HFF-Myc (cell line): ENCODE results near the gene ARSA.

Source experiments
- DNase-seq: peaks from one replicate; pipeline ENCODE4 v3.0.0-alpha.2; 2011; ENCODE audit warnings: low read depth; ENCODE audit errors: extremely low read depth
- H3K4me3 ChIP-seq: replicated peaks from 2 replicates; pipeline ENCODE4 v1.5.1; 2011; ENCODE audit warnings: low read depth, mild to moderate bottlenecking, control low read depth, low read length
- TF ChIP-seq, protein P1 (sequence below): IDR thresholded peaks from 2 replicates; pipeline ENCODE4 v1.5.1; 2012; ENCODE audit warnings: mild to moderate bottlenecking, low read depth, low read length, control low read depth; ENCODE audit errors: missing control alignments

ARSA gene

DNA sequence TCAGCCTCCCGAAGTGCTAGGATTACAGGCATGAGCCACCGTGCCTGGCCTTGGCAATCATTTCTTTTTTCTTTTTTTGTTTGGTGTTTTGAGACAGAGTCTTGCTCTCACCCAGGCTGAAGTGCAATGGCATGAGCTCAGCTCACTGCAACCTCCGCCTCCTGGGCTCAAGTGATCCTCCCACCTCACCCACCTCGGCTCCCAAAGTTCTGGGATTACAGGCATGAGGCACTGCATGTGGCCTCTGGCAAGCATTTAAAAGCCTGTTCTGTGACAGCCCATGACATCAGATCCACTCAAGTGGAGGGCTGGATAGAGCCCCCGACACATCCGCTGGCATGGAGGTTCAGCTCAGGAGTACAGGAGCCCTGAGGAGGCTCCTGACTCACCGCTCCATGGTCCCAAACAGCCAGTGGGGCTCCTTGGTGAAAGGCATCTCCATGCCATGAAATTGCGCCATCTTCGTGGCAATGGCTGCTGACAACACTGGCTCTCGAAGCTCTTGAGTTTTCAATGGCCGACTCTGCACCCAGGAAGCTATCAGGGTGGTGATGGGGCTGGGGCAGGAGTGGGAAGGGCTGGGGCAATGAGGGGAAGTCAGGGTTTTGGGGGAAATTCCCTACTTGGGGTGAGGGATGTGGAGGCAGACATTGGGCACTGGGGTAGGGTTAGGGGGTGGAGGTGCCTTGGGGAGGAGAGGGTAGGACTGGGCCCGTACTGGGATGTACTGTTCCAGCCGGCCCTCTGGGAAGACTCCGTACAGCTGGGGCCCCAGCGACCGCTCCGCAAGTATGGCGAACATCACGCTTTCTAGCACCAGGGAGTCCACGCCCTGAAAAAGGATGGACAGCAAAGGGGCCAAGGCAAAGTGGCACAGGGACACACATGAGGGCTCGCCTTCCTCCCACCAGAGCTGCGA lies 46.7 kb downstream of the ARSA start:
- no peak for DNase-seq
- TF ChIP-seq, protein P1, sequence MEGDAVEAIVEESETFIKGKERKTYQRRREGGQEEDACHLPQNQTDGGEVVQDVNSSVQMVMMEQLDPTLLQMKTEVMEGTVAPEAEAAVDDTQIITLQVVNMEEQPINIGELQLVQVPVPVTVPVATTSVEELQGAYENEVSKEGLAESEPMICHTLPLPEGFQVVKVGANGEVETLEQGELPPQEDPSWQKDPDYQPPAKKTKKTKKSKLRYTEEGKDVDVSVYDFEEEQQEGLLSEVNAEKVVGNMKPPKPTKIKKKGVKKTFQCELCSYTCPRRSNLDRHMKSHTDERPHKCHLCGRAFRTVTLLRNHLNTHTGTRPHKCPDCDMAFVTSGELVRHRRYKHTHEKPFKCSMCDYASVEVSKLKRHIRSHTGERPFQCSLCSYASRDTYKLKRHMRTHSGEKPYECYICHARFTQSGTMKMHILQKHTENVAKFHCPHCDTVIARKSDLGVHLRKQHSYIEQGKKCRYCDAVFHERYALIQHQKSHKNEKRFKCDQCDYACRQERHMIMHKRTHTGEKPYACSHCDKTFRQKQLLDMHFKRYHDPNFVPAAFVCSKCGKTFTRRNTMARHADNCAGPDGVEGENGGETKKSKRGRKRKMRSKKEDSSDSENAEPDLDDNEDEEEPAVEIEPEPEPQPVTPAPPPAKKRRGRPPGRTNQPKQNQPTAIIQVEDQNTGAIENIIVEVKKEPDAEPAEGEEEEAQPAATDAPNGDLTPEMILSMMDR, result no peak
- H3K4me3 ChIP-seq, result peak overlapping the region; percentile 62

DNA sequence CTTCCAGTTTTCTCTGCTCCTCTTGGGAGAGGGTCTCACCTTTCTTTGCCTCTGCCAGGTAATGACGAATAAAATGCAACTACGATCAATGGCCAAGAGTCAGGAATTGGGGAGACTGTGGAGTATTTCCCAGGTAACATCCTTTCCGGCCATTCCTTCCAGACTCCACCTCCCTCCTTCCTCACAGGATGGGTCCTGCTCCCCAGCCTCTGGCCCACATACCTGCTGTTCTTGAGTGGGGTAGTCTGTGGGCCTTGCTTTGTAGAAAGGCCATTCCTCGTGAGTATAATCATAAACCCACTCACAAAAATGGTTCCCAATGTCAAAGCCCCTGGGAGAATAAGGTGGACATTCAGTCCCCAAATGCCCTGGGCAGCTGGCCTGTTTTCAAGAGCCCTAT lies 48.2 kb downstream of the ARSA start:
- TF ChIP-seq, protein P1, result no peak
- no peak for DNase-seq
- H3K4me3 ChIP-seq, result no peak overlapping the region

DNA sequence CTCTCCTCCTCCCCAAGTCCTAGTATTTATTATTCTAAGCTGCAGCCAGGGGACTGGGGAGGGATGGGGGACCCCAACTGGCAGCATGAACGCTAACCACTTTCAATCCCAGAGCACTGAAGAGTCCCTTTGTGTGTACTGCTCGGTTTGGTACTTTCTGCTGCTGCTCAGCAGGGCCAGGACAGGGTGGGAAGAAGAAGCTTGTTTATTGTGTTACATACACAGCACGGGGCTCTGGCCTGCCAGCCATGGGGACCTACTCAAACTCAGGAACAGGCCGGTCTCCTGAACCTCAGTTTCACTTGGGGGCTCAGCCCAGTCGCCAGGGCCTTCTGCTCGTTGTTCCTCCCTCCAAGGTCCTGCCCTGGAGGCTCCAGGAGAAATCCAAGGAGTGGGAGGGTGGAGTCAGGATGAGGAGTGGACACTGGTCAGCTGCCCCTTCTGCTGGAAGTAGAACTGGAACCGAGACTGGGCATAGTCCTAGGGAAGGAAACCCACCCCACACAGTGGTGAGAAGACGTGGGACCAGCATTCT lies 49.1 kb downstream of the ARSA start:
- H3K4me3 ChIP-seq, result no peak overlapping the region
- DNase-seq, result no peak
- TF ChIP-seq, protein P1, result no peak

DNA sequence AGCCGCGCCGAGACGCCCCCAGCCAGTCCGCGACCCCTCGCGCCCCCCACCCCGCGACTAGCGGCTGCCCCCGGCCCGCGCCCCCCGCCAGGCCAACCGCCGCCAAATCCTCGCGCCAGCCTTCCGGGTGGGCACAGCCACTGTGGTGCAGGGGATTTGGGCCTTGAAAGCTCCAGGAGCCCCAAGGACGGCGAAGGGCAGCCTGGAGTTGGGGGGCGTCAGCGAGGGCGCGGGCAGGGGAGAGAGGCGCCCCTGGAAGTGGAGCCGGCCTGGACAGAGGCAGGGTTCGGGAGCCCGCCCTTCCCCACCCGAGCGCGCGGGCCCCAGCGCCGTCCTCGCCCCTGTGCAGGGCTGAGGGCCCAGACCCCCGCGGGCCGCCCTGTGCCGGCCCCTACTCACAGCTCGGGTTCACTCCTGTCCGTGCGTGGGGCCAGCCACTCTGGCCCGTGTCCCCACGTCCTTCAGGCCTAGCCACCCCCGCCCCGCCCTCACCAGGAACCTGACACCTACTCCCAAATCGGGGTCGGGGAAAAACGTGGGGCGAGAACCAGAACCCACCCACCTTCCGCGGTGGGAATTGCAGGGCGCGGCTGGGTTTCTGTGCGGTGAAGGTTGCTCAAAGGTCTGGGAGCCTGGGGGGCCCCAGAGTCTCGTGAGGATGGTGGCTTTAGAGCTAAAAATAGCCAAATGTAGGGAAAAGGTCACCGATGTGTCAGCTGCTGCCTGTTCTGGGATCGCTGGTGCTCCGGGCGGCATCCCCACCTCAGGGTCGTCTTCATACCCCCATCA lies 49.8 kb downstream of the ARSA start, which contains the start of gene CPT1B:
Gene CPT1B, minus strand, starts transcription at position 441 of the 789 bp plus-strand sequence. CDS start 512 bp downstream, outside the sequence.
- no peak for DNase-seq
- H3K4me3 ChIP-seq, result no peak within 1 kb of the TSS
- TF ChIP-seq, protein P1, result no peak

DNA sequence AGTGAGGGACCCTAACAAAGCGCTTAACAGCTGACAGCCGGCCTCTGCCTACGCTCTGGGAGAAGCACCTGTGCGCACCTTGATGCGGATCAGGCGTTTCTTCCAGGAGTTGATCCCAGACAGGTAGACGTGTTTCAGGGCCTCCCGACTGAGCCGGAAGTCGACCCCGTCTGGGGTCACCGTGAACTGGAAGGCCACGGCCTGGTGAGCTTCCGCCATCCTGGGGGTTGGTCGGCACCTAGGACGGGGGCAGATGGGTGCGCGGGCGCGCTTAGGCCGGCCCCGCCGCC lies 50.3 kb downstream of the ARSA start:
- DNase-seq, result no peak
- no peak overlapping the region for H3K4me3 ChIP-seq
- TF ChIP-seq, protein P1, result no peak

DNA sequence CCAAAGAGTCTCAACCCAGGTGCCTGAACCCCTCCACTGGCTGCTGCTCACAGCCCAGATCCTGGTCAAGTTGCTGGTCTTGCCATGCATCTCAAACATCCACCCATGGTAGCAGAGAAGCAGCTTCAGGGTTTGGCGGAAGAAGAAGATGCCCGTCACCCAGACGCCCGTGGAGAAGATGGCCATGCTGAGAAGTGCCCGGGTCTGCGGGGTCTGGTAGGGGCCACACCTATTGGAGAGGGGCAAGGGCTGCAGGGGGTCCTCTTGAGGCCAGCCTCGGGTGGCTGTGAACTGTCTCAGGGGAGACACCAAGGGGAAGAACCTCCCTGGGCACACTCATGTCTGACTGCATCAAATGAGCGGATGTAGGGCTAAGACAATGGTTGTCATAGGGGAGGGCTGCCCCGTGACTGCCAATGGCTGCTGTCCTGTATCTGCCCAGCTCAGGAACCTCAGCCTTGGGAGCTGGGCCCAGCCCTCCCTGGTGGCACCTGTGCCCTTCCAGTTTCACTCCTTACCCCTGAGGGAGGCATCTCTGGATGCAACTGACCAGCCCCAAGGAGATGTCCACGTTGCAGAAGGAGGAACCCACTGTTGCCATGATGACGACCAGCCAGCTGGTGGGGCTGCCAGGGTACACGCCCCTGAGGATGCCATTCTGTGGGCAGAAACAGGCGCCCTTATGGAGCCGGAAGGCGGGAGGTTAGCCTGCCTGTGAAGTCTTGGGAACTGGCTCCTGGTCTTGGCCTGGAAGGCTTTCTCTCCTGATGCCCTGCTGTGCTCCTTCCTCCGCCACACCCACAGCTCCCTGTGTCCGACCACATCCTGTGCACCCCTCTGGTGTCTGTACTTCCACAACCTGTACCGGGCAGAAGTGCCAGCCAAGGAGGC lies 50.9 kb downstream of the ARSA start:
- DNase-seq, result no peak
- H3K4me3 ChIP-seq, result no peak overlapping the region
- TF ChIP-seq, protein P1, result no peak
